ENCODE measurements around the gene AOAH. TPM values are rescaled to one million over a fixed set of nuclear protein-coding genes. Genes with fewer than 3 reads are reported as not detected.
"Not testable (repeated sequence)": the region's sequence is repeated elsewhere in the genome, so short reads cannot be mapped to it uniquely, and the experiment has no call there.

The AOAH gene
- total and polyA plus RNA-seq, 2 experiments from 2014 or later, result not detected

GRCh38 chr7:36497775-36498174, 226.5 kb downstream of the AOAH start:
- Histone ChIP-seq H3K79me2 (ENCODE audit: insufficient read depth) (no peaks in the 10 kb centered on the region), H3K27ac (no peak overlapping the region), H3K4me3 (no peak overlapping the region), H3K9ac (no peak overlapping the region), H3K9me2 (ENCODE audit: insufficient read depth) (no peaks in the 10 kb centered on the region), H3K4me1 (ENCODE audit: insufficient read depth) (no peaks in the 10 kb centered on the region), H4K20me1 (ENCODE audit: insufficient read depth) (no peaks in the 10 kb centered on the region), H3K4me2 (ENCODE audit: unreplicated experiment) (no peak overlapping the region), H2AFZ (no peak overlapping the region), H3K36me3 (ENCODE audit: low read depth) (no peaks in the 10 kb centered on the region), H3F3A (ENCODE audit: insufficient read depth) (no peaks in the 10 kb centered on the region), H3K9me3 (ENCODE audit: low read depth) (no peaks in the 10 kb centered on the region), H3K27me3 (replicated peaks; ENCODE audit: insufficient read depth) (peaks cover 7% of the 10 kb centered on the region)
- DNase-seq, result no peak
- no peak for TF ChIP-seq EZH2phosphoT487 (IDR thresholded peaks at IDR 0.05; ENCODE audit: insufficient read depth, low read depth)
- no peak for TF ChIP-seq EZH2 (IDR thresholded peaks at IDR 0.05; ENCODE audit: insufficient read depth, poor library complexity, severe bottlenecking)
- 3% methylated on average over 4 of the region's 4 CpGs for WGBS, 2 experiments (ENCODE audit: low coverage in 1 of 2, low lambda C conversion rate in 2 of 2, missing lambda C conversion rate in 2 of 2)
- in situ Hi-C loops (cut with MboI), result loop anchor here (25.0 kb wide), 1 partner anchor 690 kb away; no protein-coding TSS in a partner anchor

- not testable (repeated sequence) for H3K9ac ChIP-seq; H3K79me2 ChIP-seq (ENCODE audit: insufficient read depth); H3K27ac ChIP-seq; H3K9me2 ChIP-seq (ENCODE audit: insufficient read depth); H4K20me1 ChIP-seq (ENCODE audit: insufficient read depth); H3K9me3 ChIP-seq (ENCODE audit: low read depth); H3K4me2 ChIP-seq (ENCODE audit: unreplicated experiment); H3K4me3 ChIP-seq; H3K36me3 ChIP-seq (ENCODE audit: low read depth); H3K4me1 ChIP-seq (ENCODE audit: insufficient read depth); H2AFZ ChIP-seq; H3F3A ChIP-seq (ENCODE audit: insufficient read depth); DNase-seq
- H3K27me3 ChIP-seq (replicated peaks; ENCODE audit: insufficient read depth), result peaks cover 13% of the 10 kb centered on the region
- in situ Hi-C loops (cut with MboI), result loop anchor here (25.0 kb wide), 1 partner anchor 690 kb away; no protein-coding TSS in a partner anchor
- 72 to 84% methylated on average over 6 of the region's 6 CpGs for WGBS, 2 experiments (ENCODE audit: low coverage in 1 of 2, low lambda C conversion rate in 2 of 2, missing lambda C conversion rate in 2 of 2)
These were observed 227.1 kb downstream of the AOAH start for GRCh38 chr7:36497176-36497575.

DNA sequence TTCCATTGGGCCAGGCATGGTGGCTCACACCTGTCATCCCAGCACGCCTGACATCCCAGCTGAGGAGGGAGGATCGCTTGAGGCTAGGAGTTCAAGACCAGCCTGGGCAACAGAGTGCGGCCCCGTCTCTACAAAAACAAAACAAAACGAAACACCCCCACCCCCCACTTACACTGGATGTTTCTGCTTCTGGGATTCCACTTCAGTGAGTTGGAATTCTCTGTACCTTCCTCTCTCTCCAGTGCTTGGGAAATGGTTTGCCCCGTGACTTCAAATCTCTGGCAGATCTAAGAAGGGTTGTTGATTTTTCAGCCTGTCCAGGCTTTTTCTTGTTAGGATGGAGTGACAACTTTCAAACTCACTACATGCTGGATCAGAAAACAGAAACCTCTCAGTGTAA, 227.7 kb downstream of the AOAH start:
- no peak overlapping the region for H3K27ac ChIP-seq
- no peaks in the 10 kb centered on the region for H3K9me2 ChIP-seq (ENCODE audit: insufficient read depth)
- no peak for TF ChIP-seq EZH2 (IDR thresholded peaks at IDR 0.05; ENCODE audit: insufficient read depth, poor library complexity, severe bottlenecking)
- TF ChIP-seq EZH2phosphoT487 (IDR thresholded peaks at IDR 0.05; ENCODE audit: insufficient read depth, low read depth), result no peak
- in situ Hi-C loops (cut with MboI), result loop anchor here (25.0 kb wide), 1 partner anchor 691 kb away; no protein-coding TSS in a partner anchor
- no peak overlapping the region for H3K9ac ChIP-seq
- no peaks in the 10 kb centered on the region for H3F3A ChIP-seq (ENCODE audit: insufficient read depth)
- H3K36me3 ChIP-seq (ENCODE audit: low read depth), result no peaks in the 10 kb centered on the region
- 73 to 79% methylated on average over 6 of the region's 6 CpGs for WGBS, 2 experiments (ENCODE audit: low coverage in 1 of 2, low lambda C conversion rate in 2 of 2, missing lambda C conversion rate in 2 of 2)
- no peak overlapping the region for H3K4me3 ChIP-seq
- H3K79me2 ChIP-seq (ENCODE audit: insufficient read depth), result no peaks in the 10 kb centered on the region
- no peaks in the 10 kb centered on the region for H3K9me3 ChIP-seq (ENCODE audit: low read depth)
- no peaks in the 10 kb centered on the region for H3K4me1 ChIP-seq (ENCODE audit: insufficient read depth)
- no peaks in the 10 kb centered on the region for H4K20me1 ChIP-seq (ENCODE audit: insufficient read depth)
- no peak for DNase-seq
- H2AFZ ChIP-seq, result no peak overlapping the region
- H3K4me2 ChIP-seq (ENCODE audit: unreplicated experiment), result no peak overlapping the region
- H3K27me3 ChIP-seq (replicated peaks; ENCODE audit: insufficient read depth), result peaks cover 18% of the 10 kb centered on the region

DNA sequence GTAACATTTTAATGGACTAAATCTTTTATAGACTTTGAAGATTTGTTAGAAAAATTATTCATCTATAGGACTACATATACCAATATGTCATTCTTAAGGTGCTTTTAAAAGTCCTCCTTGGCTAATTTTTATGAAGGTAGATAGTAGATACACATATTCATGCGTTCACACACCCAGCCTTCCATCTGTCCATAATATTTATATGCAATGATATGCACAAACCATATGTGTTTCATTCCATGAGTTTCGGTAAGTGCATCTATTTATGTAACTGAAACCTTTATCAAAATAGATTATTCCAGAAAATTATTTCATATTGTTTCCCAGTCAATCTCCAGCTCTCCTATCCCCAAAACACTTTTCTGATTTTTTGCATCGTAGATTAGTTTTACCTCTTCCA, 233.0 kb downstream of the AOAH start:
- H3K4me2 ChIP-seq (ENCODE audit: unreplicated experiment), result no peak overlapping the region
- in situ Hi-C loops (cut with MboI), result loop anchor here (25.0 kb wide), 1 partner anchor 696 kb away; no protein-coding TSS in a partner anchor
- no peaks in the 10 kb centered on the region for H3K79me2 ChIP-seq (ENCODE audit: insufficient read depth)
- no peak overlapping the region for H3K4me3 ChIP-seq
- no peak for TF ChIP-seq EZH2 (IDR thresholded peaks at IDR 0.05; ENCODE audit: insufficient read depth, poor library complexity, severe bottlenecking)
- TF ChIP-seq EZH2phosphoT487 (IDR thresholded peaks at IDR 0.05; ENCODE audit: insufficient read depth, low read depth), result no peak
- no peaks in the 10 kb centered on the region for H3F3A ChIP-seq (ENCODE audit: insufficient read depth)
- no peaks in the 10 kb centered on the region for H3K4me1 ChIP-seq (ENCODE audit: insufficient read depth)
- H2AFZ ChIP-seq, result no peak overlapping the region
- no peak overlapping the region for H3K9ac ChIP-seq
- peaks cover 39% of the 10 kb centered on the region for H3K27me3 ChIP-seq (replicated peaks; ENCODE audit: insufficient read depth)
- no peaks in the 10 kb centered on the region for H3K9me2 ChIP-seq (ENCODE audit: insufficient read depth)
- 40 to 41% methylated on average over 3 of the region's 3 CpGs for WGBS, 2 experiments (ENCODE audit: low coverage in 1 of 2, low lambda C conversion rate in 2 of 2, missing lambda C conversion rate in 2 of 2)
- H4K20me1 ChIP-seq (ENCODE audit: insufficient read depth), result no peaks in the 10 kb centered on the region
- no peaks in the 10 kb centered on the region for H3K36me3 ChIP-seq (ENCODE audit: low read depth)
- H3K9me3 ChIP-seq (ENCODE audit: low read depth), result no peaks in the 10 kb centered on the region
- no peak for DNase-seq
- H3K27ac ChIP-seq, result no peak overlapping the region

DNA sequence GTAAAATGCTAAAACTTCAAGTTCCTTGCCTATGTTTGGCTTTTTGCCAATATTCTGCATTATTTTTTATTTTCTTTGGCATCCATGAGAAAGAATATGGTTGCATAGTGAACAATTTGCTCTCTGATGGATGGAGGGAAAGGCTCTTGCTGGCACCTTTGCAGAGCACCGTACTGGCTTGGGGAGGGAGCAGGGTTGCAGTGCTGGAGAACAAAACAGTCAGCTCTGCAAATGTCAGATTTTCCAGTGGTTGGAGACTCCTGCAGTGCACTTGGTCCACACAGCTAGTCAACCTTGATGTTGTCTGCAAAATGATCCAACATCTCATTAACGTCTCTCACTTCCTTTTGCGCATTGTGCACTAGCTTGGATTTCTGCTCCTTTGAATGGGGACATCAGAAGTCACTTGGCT, 233.9 kb downstream of the AOAH start:
- Histone ChIP-seq H3K4me3 (no peak overlapping the region), H3K27ac (no peak overlapping the region), H4K20me1 (ENCODE audit: insufficient read depth) (no peaks in the 10 kb centered on the region), H3K27me3 (replicated peaks; ENCODE audit: insufficient read depth) (peaks cover 42% of the 10 kb centered on the region), H2AFZ (no peak overlapping the region), H3K4me1 (ENCODE audit: insufficient read depth) (no peaks in the 10 kb centered on the region), H3K4me2 (ENCODE audit: unreplicated experiment) (no peak overlapping the region), H3K9me2 (ENCODE audit: insufficient read depth) (no peaks in the 10 kb centered on the region), H3F3A (ENCODE audit: insufficient read depth) (no peaks in the 10 kb centered on the region), H3K79me2 (ENCODE audit: insufficient read depth) (no peaks in the 10 kb centered on the region), H3K9ac (no peak overlapping the region), H3K9me3 (ENCODE audit: low read depth) (no peaks in the 10 kb centered on the region), H3K36me3 (ENCODE audit: low read depth) (no peaks in the 10 kb centered on the region)
- 3 to 5% methylated on average over 3 of the region's 3 CpGs for WGBS, 2 experiments (ENCODE audit: low coverage in 1 of 2, low lambda C conversion rate in 2 of 2, missing lambda C conversion rate in 2 of 2)
- no peak for TF ChIP-seq EZH2 (IDR thresholded peaks at IDR 0.05; ENCODE audit: insufficient read depth, poor library complexity, severe bottlenecking)
- TF ChIP-seq EZH2phosphoT487 (IDR thresholded peaks at IDR 0.05; ENCODE audit: insufficient read depth, low read depth), result no peak
- in situ Hi-C loops (cut with MboI), result loop anchor here (25.0 kb wide), 1 partner anchor 697 kb away; no protein-coding TSS in a partner anchor
- no peak for DNase-seq

DNA sequence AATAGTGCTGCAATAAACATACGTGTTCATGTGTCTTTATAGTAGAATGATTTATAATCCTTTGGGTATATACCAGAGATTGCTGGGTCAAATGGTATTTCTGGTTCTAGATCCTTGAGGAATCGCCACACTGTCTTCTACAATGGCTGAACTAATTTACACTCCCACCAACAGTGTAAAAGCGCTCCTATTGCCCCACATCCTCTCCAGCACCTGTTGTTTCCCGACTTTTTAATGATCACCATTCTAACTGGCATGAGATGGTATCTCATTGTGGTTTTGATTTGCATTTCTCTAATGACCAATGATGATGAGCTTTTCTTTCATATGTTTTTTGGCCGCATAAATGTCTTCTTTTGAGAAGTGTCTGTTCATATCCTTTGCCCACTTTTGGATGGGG, 235.6 kb downstream of the AOAH start:
- H3K4me3 ChIP-seq; H4K20me1 ChIP-seq (ENCODE audit: insufficient read depth); H3F3A ChIP-seq (ENCODE audit: insufficient read depth); H3K9ac ChIP-seq; H2AFZ ChIP-seq; H3K36me3 ChIP-seq (ENCODE audit: low read depth); H3K4me2 ChIP-seq (ENCODE audit: unreplicated experiment); H3K9me2 ChIP-seq (ENCODE audit: insufficient read depth); H3K79me2 ChIP-seq (ENCODE audit: insufficient read depth); H3K4me1 ChIP-seq (ENCODE audit: insufficient read depth); H3K27ac ChIP-seq; DNase-seq; H3K9me3 ChIP-seq (ENCODE audit: low read depth): not testable (repeated sequence)
- 71 to 76% methylated on average over 5 of the region's 5 CpGs for WGBS, 2 experiments (ENCODE audit: low coverage in 1 of 2, low lambda C conversion rate in 2 of 2, missing lambda C conversion rate in 2 of 2)
- in situ Hi-C loops (cut with MboI), result loop anchor here (10.0 to 25.0 kb wide), 2 partner anchors 186 to 699 kb away; no protein-coding TSS in a partner anchor
- H3K27me3 ChIP-seq (replicated peaks; ENCODE audit: insufficient read depth), result peaks cover 43% of the 10 kb centered on the region

Measured in GM23248 (cell line).